ENCODE results near the gene ZMYND15. TPM values are rescaled to one million over a fixed set of nuclear protein-coding genes. Genes with fewer than 3 reads are reported as not detected.

The ZMYND15 gene
- total and polyA plus RNA-seq, 2 of the 4 experiments (the other 2 are of a cell fraction) = 0.07 TPM; not detected in 1

GRCh38 chr17:4777969-4778760 lies 38.5 kb downstream of the ZMYND15 start:
- WGBS, 2 experiments (ENCODE audit: extremely low coverage in 2 of 2, insufficient read length in 1 of 2) = 39% methylated on average over 3 of the region's 9 CpGs; no CpG with 5 or more reads in 1 of the 2 experiments
- Histone ChIP-seq H3K27ac (ENCODE audit: insufficient read depth, low read length) (no peak overlapping the region), H2AK9ac (replicated peaks; ENCODE audit: low read depth, low read length, poor library complexity) (no peak overlapping the region), H3K4ac (ENCODE audit: low read depth, low read length) (no peak overlapping the region), H4K91ac (ENCODE audit: insufficient read depth, low read depth, low read length) (no peak overlapping the region), H2BK20ac (ENCODE audit: low read depth, low read length) (no peak overlapping the region; the same call in 1 of the 2 replicates), H2AFZ (replicated peaks; ENCODE audit: low read length, poor library complexity) (no peak overlapping the region), H3K36me3 (ENCODE audit: control insufficient read depth, insufficient read depth, low read length) (no peaks in the 10 kb centered on the region), H4K8ac (ENCODE audit: low read depth in 2 of 2, low read length in 2 of 2) (0 out of 4 replicates have a peak overlapping the region, but pooled peaks of 1 of the 2 experiments have one; percentile 26), H2AK5ac (ENCODE audit: low read depth, low read length) (peak overlapping the region; percentile 39; the same call in 1 of the 2 replicates), H3K23ac (ENCODE audit: low read depth, low read length) (no peak overlapping the region), H3K9me3 (ENCODE audit: control insufficient read depth, insufficient read depth, low read length) (no peaks in the 10 kb centered on the region), H4K5ac (ENCODE audit: low read depth, low read length) (no peak overlapping the region), H3K79me1 (ENCODE audit: low read depth in 1 of 2, low read length in 2 of 2) (no peaks in the 10 kb centered on the region), H3K4me2 (ENCODE audit: low read depth, low read length) (0 out of 2 replicates have a peak overlapping the region, but pooled peaks have one; percentile 32), H3K9me1 (ENCODE audit: insufficient read depth, low read length) (no peaks in the 10 kb centered on the region), H3K4me3 (ENCODE audit: insufficient read depth, low read depth, low read length) (no peak overlapping the region), H4K20me1 (ENCODE audit: insufficient read depth, low read length) (no peaks in the 10 kb centered on the region), H3K14ac (replicated peaks; ENCODE audit: low read depth, low read length) (no peak overlapping the region), H3K56ac (ENCODE audit: extremely low read depth, insufficient read depth, low read length) (no peak overlapping the region), H2BK5ac (ENCODE audit: low read depth, low read length, poor library complexity, severe bottlenecking) (no peak overlapping the region), H3K18ac (ENCODE audit: low read depth, low read length) (no peak overlapping the region), H2BK120ac (ENCODE audit: low read depth, low read length) (peak overlapping the region; percentile 18; the same call in 1 of the 2 replicates), H3K9ac (ENCODE audit: low read depth, low read length) (no peak overlapping the region), H3K4me1 (ENCODE audit: control insufficient read depth, insufficient read depth, low read length) (peaks cover 2% of the 10 kb centered on the region; the same call in 1 of the 2 replicates), H3K27me3 (ENCODE audit: control insufficient read depth, insufficient read depth, low read length) (peaks cover 42% of the 10 kb centered on the region), H2BK15ac (ENCODE audit: low read depth, low read length) (no peak overlapping the region)
- intact Hi-C loops (cut with micrococcal nuclease) = no loop called here
- DNase-seq (peak; percentile 31), ATAC-seq (ENCODE audit: low read depth) (peak; percentile 83)
- in situ Hi-C loops (cut with MboI; ENCODE audit: low sequenced_read_pairs) = no loop called here
- dilution Hi-C loops (cut with HindIII; ENCODE audit: low sequenced_read_pairs, unreplicated experiment) = no loop called here
- TF ChIP-seq ELK1 (IDR thresholded peaks at IDR 0.05; ENCODE audit: borderline replicate concordance, low read depth, low read length) = no peak
- peak; percentile 79 for TF ChIP-seq CEBPB (IDR thresholded peaks at IDR 0.05; ENCODE audit: low read depth, low read length)
- CTCF ChIA-PET = no interaction called here
- POLR2A ChIA-PET (ENCODE audit: unreplicated experiment) = no interaction called here
- BruUV-seq (replicated peaks) = no TSS peak
